NK-92 treated with Interleukin-12 subunit alpha and Interleukin-12 subunit beta, amount 100 ng/mL, for 24 hours (cell line): ENCODE data around the gene CADPS.
"Not testable (repeated sequence)": the region's sequence is repeated elsewhere in the genome, so short reads cannot be mapped to it uniquely, and the experiment has no call there.

Experiments
- DNase-seq: peaks from one replicate; lab custom pipeline; 2025; lab: John Stamatoyannopoulos, UW

Gene CADPS

DNA sequence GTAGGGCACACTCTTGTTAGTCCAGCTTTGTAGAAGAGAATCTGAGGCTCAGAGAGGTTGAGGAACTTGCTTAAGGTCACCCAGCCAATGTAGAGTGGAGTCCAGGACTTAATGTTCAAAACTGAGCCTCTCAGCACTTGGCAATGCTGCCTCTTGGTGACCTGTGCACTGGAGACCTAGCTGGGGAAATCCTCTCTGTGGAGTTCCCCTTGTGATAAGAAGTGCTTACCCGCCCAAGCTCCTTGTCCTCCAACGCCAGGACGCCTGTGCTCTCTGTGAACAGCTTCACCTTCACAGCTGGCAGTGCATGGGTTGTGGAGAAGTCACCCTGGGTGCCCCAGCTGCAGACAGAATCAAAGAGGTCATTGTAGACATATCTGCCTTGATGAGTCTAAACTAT is 282.8 kb downstream of the CADPS start:
- DNase-seq: no peak

DNA sequence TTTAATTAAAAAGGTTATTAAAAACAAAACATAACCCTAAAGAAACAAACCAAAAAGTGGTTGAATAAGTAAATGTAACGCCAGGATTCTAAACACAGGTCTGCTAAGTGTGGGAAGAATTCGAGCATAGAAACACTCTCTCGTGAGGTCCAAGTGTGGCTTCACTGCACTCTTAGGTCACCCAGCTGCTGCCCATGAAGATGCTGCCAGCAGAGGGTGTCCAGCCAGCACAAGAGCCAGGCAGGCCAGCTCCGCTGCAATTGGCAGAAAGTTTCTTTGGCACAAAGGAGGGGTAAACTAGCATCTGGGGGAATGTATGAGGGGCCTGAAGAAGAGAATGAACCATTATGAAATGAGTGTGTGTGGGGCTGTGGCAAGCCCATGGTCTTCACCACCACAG is 286.1 kb downstream of the CADPS start:
- no peak for DNase-seq

DNA sequence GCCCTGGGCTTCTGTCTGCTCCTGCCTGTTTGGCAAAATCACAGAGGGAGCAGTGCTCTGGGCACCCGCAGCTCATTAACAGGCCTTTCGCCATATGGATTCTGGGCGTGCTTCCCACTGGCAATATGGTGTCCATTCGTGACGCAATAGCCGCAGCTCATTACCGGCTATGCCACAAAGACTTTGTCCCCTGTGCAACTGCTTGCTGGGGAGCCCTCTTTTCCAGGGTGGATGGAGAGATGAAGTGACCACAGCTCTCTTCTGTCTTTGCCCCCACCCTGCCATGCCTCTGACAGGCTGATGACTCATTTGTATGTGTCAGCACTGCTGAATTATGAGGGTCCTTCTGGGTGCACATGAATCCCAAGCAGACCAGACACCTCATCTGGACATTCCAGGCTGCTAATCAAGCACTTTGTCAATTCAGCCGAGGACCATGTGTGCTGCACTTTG is 287.6 kb downstream of the CADPS start:
- no peak for DNase-seq

DNA sequence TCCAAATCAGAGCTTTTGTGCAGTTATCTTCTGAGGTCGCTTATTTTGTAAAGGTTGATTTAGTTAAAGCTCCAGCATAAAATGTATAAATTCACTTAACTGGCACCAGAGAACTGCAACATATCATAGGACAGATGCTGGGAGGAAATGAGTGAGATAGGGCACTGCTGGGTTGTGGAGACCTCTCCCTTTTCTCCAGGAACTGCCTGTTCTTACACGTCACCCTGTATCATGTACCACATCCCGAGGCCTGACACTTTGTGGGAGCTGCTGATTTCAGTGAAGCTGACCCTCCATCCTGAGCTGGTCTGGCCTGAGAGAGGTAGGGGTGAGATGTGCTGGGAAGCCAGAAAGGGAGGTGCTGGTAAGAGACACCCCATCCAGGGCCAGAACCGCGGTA is 288.0 kb downstream of the CADPS start:
- DNase-seq: no peak

DNA sequence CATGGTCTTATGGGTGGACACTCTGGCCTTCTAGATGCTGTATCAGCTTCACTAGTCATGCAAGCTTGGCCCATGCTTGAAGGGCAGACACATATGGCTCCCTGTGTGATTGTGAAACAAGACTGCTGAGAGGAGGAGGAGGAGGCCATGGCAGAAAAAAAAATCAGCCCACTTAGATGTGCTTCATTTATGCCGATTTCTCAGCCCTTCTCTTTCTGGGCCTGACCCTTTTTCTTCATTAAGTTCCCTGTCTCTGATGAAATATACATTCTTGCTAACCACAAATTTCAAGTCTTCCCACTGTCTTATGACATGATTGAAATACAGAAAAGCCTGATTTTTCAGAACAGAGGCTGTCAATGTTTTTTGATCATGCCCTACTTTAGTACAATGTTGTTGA is 288.9 kb downstream of the CADPS start:
- no peak for DNase-seq

DNA sequence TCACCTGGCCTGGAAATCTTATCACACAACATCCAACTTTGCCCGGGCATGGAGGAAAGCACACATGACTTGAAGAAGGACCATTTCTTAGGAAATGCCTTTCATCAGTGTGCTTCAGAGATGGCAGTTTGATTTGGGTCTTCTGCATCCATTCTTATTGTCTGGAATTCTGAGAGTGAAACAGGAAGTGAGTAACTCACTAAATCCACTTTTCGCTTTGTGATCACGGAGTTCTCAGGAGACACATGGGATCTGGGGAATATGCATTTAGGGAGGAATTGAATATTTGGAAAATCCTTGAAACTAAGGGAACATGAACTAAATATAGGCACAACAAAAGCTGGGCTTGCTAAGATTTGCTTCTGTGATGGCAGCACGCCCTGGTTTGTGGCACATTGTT is 289.4 kb downstream of the CADPS start:
- DNase-seq: no peak

DNA sequence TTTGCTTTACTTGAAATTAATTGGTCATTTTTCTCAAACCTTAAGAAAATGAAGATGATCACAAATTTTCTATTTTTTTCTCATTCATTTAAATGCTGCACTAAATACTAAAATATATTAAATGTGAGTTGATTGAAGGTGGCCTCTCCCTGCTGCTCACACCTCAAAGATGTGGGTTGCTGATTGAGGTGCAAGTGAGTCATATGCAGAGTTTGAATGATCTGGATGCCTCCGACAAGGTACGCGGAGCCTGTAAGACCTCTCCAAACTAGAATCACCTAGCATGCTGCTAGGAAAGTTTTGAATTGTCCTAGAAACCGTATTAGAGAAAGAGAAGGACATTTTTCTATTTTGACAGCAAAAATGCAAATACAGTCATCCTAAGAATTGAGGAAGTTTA is 290.6 kb downstream of the CADPS start:
- DNase-seq: no peak

DNA sequence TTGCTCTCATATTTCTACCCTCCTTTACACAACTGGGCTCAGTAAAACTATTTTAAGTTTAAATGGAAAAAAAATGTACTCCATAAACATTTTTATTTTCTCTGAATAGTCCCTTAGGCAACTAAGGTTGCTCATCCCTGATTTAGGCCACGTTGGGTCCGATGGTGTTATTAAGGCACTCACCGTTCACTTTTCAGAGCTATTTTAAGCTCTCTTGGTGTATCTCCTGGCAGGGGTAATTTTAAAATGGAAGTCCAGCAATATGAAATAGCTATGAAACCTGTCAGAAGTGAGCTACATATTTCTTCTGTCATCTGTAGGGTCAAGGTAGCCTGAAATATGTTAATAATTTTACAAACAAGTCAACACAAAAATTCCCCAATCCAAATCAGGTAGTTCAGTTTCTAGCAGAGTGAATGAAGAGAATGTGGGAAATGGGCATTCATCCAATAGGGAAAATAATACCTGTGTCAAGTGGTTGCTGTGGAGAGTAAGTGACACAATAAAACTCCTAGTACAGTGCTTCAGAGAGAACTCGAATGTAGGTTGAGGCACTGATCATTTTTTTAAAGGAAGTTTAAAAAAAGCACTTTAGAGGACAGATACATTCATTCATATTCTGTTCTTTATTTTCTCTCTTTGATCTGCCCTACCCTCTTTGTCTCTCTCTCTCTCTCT is 292.6 kb downstream of the CADPS start:
- no peak for DNase-seq

DNA sequence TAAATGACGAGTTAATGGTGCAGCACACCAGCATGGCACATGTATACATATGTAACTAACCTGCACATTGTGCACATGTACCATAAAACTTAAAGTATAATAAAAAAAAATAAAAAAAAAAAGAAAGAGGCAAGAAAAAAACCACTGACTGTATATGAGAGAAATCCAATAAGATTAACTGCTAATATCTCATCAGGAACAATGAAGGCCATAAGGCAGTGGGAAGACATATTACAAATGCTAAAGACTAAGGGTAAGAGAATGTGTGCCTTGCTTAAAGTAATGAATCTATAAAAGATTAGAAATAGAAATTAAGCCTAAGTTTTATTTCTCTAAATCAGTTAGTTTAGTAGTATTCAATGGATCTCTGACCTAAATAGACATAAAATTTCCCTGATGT is 294.7 kb downstream of the CADPS start:
- not testable (repeated sequence) for DNase-seq

DNA sequence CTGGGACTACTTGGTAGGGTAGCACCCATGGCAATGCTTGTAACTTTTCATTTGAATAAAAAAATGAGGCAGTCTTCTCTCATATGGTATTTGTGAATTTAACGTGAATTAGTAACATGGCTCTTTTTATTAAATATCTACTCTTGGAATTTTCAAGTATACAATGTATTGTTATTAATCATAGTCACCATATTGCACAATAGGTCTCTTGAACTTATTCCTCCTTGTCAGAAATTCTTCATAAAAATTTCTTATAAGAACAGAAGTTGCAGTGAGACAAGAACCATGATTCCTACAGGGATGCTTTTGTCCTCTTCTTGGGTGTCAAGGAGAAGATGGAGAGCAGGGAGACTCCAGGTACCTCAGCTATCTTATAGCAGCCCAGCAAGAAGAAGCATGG is 298.1 kb downstream of the CADPS start:
- DNase-seq: no peak

DNA sequence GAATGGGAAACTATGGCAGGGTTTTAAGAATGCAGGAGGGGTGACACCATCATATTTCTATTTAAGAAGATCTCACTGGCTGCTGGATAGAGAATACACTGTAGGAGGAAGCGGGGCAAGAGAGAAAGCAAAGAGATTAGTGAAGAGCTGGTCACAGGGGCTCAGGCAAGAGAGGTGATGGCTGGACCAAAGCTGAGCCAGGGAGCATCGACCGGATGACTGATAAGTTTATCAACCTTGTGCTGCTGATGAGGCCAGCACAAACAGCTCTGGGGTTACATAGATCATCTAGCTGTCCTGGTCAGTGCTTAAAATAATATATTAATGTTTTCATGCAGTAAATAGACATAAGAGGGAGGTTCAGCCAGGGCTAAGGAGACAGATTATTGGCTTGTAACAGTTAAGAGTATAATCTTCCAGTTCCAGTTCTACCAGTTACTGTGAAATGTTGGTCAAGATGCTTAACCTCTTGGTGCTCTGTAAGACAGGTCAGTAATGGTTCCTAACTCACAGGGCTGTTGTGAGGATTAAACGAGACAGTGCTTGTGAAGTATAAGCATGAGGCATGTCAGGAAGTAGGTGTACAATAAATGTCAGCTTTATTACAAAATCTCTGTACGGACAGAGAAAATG is 300.8 kb downstream of the CADPS start:
- DNase-seq: no peak

DNA sequence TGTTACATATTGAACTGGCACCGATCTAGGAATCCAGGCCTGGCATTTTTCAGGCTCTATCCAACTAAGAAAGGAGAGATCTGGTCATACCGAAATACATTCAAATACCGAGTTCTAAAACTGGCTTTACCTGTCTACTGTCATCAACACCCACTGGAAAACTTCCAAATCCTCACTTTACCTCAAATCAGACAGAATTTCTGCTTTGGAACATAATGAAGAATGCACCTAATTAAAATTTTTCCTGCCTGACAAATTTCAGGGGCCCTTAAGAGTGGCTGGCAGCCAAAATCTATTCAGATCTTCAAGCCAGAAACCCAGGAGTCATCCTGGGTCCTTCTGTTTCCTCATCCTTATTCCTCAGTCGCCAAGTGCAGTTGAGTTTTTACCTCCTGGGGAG is 303.3 kb downstream of the CADPS start:
- no peak for DNase-seq

DNA sequence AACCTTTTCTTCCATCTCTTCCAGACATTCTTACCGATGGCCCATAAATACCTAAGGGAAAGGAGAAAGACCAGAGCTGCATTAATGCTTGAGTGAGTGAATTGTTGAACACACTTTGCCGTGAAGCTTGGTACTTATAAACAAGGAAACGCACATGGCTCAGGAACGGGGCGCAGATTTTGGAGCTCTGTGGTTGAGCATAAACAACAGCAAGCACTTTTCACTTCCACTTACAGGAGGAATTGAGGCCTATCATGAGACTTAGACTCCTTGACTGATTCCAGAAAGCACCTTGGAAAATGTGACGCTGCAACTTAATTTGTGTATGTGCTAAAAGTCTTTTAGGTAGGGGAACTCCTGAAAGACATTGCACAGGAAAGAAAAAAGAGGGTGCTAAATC is 304.3 kb downstream of the CADPS start:
- DNase-seq: no peak

DNA sequence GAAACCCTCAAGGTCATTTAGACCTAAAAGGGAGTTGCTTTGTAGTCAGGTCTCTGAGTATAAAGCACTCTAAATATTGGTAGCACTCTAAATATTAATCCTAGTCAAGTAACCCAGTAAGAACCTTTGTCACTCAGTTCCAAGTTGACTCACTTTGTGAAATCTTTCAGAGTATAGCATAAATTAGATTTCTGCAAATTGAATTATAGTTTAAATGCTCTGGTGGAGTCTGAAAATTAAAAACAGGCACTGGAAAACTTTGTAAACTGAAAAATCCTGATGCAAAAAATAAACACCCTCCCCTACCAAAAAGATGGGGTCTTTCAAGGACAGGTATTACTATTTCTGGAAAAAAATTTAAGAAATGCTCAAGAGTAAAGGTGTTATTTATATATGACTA is 305.6 kb downstream of the CADPS start:
- no peak for DNase-seq

DNA sequence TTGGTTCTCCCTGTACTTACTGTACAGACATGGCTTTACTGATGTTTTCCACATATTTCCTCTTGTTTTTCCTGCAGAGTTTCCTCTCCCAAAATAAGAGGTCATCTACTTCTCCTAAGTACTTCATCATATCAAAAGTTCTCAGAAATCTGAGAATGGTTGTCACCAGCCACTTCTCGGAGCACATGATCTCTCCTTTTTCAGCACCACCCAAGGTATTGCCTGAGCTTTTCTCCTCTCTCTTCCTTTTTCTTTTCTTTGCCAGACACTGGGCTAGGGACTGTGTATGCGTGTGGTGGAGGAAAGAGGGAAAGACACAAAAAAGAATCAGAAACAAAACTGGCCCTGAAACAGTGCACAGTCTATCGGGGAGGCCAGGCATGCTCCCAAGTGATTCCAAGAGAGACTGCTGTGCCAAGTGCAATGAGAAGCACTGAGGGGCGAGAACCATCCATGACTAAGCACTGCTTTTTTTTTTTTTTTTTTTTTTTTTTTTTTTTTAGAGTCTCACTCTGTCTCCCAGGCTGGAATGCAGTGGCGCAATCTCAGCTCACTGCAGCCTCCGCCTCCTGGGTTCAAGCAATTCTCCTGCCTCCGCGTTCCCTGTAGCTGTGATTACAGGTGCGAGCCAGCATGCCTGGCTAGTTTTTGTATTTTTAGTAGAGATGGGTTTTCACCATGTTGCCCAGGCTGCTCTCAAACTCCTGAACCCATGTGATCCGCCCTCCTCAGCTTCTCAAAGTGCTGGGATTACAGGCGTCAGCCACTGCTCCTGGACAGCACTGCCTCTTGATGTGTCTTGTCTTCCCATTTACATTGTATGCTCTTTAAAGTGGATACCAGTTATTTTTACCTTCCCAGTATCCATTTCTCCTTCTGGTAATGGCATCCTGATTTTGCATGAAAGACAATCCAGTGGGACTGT is 307.9 kb downstream of the CADPS start:
- no peak for DNase-seq

DNA sequence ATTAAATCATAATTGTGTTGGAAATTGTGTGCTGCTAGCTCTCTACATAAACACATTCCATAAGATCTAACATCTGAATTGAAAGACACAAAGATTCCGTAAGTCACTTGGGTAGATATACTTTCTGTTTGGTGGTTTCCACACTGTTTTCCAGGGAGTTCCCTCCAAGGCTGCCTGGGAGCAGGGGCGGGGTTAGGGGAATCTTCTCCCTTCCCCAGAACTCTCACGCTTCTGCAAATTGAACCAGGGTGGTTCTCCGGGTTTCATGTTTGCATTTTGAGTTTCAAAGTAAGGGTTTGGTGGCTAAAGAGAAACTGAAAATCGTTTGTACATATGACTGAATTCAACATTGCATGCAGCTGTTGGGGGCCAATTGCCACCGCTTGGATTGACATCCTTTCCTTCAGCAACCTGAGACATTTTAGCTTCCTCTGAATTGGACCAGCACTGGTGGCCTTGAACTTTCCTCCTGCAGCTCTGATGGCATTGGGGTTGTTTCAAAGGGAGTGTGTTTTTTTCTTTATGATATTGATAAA is 309.1 kb downstream of the CADPS start:
- no peak for DNase-seq

DNA sequence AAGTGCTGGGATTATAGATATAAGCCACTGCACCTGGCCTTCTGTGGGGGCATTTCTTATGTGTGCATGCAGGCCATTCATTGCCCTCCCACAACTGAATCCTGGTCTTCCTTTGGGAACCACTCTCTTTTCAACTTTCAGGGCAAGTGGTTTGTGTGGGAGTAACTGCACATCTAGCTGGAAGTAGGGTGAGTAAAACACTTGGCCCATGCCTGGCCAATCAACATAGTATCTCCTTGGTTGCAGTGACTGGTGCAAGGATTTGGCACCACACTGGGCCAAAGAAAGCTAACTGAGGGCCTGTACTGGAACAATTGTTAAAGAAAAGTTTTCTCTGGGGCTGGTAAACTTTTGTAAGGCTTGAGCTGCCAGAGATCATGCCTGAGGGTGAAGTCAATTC is 312.6 kb downstream of the CADPS start:
- no peak for DNase-seq

DNA sequence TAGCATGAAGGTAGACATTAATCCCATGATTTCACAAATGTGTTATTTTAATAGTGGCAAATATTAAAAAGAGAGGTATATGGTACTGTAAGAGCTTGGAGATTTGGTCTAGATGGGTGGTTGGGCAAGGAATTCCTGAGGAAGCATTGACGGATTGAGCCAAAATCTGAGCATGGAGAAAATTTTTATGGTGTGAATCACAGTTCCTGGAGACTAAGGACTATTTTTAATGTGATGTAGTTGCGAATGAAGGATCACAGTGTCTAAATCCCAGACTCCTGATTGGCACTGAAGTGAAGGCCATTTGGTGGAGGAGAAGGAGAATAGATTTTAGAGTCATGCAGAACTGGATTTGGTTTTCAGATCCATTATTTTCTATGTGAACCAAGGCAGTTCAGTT is 313.2 kb downstream of the CADPS start:
- no peak for DNase-seq

DNA sequence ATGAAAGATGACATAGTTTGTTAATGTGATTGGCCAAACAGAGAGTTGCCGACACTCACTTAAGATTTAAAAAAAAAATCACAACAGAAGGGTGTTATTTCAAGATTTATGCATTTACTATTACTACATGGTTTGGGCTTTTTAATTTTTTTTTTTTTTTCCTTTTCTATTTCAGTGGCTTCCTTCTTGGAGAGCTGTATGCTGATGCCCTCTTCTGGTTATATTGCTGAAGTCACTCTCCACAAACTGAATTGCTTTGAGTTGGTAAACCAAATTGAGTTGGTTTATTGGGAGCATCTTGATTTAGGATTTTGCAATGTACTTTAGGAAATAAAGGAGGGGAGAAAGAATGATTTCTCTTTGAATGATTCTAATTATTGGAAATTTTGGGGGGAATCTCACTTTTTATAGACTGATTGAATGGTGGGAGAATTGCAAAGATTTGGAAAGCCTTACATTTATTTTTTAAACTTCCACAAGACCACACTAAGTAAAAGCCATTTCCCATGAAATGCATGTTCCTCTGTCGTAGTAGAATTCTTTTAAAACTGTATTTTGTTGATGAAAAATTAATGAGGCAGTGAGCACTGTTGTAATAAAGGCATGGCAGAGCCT is 315.3 kb downstream of the CADPS start:
- DNase-seq: no peak

DNA sequence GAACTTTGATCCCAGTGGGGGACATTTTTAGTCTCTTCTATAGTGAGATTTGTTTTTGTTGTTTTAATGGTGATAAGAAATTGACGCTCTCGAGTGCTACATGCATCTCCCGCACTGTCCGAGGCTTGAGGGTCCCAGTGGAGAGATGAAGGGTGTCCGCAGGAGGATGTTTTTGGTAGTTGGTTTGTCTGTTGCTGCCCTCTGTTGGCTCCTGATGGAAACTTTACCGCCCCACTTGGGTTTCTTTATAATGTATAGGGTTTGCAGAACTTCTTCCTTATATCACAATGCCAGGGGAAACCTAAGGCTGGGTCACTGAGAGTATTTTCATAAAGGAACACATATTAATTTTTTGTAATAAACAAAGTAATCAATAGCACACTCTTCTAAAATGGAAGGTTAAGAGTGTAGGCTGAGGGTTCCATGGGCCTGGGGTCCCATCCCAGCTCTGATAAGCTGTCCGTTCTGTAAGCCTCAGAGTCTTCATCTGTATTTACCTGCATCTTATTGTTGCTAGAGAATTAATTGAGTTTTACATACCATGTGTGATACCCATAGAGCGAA is 316.6 kb downstream of the CADPS start:
- no peak for DNase-seq

DNA sequence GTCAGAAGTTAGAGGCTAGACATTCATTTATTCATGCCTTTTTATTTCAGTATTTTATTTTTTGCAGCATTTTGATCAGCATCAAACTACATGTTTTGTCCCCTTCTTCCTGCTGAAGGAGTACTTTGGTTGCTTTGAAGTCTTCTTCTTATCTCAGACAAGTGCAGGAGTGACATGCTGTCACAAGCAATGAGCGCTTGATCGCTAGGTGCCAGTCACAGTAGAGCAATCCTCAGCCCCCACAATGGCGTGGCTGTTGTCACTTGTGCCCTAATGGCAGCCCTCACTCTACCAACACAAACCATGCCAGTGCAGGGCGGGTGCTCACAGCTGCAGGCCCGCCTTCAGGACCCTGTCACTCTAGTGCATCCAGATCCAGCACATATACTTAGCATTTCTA is 317.2 kb downstream of the CADPS start:
- no peak for DNase-seq

DNA sequence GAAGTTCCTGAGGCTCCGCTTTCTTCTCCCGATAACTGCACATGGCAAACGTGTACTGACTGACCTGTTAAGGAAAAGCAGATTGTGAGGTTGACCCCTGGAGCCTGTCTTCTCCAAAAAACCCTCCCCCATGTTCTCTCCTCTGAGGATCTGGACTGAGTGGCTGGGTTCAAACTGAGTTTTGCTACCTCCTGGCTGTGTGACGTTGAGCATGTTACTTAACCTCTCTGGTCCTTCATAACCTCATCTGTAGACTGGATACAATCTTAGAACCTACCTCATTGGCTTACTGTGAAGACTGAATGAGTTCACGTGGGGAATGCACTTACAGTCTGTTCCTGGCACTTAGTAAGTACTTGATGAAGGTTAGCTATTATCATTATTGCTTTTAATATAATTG is 317.8 kb downstream of the CADPS start:
- DNase-seq: no peak
